Activated CD4-positive, alpha-beta T cell treated with anti-CD3 and anti-CD28 coated beads, Interleukin-2, amount 50 U/mL, for 48 hours (primary cell): ENCODE data around the gene TECR.
A peak's percentile ranks its signal among the peaks of the same experiment; 100 is the strongest.
"Not testable (repeated sequence)": the region's sequence is repeated elsewhere in the genome, so short reads cannot be mapped to it uniquely, and the experiment has no call there.

Source experiments
- DNase-seq, 2 experiments: peaks; one replicate each; pipeline ENCODE4 v3.0.0-alpha.2; 2020

The TECR gene

DNA sequence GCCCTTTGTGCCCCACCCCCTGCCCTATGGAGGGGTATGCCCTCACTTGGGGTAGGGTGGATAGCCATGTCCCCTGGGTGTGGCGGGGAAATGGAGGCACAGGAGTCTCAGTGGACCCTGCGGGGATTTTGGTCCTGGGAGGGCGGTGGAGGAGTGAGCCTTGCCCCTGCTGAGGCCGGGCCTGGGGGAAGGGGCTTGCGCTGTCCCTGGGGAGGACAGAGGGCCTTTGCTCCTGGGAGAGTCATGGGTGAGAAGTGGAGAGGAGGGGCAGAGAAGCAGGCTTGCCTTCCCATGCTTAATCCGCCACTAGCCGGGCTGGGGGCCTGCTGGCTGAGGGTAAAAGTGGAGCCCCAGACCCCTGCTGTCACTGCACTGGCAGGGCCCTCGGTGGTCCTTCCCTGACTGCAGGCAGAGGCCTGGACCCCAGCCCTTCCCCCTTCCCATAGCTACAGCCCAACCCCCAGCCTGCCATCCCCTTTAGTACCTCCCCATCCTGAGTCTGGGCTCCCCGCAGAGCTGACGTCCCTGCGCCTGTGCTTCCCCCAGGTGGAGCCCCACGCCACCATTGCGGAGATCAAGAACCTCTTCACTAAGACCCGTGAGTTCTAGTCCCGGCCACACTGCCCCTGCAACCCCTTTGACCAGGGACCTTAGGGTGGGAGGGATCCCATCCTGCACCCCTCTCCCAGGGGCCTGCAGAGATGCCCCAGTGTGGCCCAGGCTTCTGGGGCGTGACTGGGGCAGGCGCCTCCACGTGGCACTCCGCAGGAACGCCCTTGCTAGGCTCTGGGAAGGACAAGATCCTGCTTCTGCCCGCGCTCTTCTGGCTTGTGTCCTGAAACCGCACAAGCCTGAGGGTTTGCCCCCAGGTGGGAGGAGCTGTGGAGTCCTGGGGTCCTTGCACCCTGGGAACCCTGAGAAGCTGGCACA, 33.5 kb downstream of the TECR start:
- DNase-seq = no peak

GRCh38 chr19:14563590-14563926, 34.2 kb downstream of the TECR start:
- DNase-seq = no peak

DNA sequence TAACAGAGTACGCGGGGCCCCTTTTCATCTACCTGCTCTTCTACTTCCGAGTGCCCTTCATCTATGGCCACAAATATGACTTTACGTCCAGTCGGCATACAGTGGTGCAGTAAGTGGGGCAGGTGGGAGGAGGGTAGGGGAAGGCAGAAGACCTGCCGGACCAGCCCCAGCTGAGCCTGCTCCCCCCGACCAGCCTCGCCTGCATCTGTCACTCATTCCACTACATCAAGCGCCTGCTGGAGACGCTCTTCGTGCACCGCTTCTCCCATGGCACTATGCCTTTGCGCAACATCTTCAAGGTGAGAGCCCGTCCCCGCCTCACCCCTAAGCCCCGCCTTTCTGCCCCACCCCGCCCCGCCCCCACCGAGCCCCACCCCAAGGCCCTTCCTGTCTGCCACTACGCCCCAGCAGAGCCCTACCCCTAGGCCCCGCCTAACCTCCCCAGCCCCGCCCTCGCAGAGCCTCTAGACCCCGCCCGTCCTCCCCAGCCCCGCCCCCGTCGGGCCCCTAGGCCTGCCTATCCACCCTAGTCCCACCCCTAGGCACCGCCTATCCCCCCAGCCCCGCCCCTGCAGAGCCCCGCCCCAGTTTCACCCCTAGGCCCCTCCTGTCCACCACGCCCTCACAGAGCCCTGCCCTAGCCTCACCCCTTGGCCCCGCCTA, 34.7 kb downstream of the TECR start:
- peak; percentile 60 to 61 for DNase-seq

DNA sequence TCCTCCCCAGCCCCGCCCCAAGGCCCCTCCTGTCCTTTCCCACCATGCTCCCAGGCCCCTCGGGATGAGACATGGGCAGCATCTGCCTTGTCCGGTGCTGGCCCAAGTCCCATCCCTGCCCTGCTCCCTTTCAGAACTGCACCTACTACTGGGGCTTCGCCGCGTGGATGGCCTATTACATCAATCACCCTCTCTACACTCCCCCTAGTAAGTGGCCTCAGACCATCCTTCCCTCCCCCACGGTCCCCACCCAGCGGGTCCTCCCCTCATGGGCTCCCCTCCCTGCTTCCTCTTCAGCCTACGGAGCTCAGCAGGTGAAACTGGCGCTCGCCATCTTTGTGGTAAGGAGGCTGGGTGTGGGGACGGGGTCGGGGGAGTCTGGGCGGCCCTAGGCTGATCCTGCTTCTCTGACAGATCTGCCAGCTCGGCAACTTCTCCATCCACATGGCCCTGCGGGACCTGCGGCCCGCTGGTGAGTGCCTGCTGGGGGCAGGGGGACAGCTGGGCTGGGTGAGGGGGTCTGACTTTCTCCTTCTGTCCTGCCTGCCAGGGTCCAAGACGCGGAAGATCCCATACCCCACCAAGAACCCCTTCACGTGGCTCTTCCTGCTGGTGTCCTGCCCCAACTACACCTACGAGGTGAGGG, 35.4 kb downstream of the TECR start:
- DNase-seq = not testable (repeated sequence)

DNA sequence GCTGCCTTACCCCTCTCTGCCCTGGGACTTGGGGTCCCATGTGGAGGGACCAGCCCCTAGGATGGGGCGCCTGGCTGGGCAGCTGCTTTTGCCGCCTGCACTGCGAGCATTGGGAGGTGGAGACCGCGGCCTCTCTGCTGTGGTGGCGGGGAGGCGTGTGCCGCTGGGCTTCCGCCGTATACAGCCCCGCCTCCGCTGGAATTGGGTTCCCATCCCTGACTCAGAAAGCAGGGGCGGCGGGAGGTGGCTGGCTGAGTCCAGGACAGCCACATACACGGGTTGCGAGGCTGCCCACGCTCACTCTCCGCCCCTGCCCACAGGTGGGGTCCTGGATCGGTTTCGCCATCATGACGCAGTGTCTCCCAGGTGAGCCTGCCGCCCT, 35.9 kb downstream of the TECR start:
- no peak for DNase-seq

GRCh38 chr19:14565765-14566711, 36.6 kb downstream of the TECR start:
- DNase-seq = no peak

DNA sequence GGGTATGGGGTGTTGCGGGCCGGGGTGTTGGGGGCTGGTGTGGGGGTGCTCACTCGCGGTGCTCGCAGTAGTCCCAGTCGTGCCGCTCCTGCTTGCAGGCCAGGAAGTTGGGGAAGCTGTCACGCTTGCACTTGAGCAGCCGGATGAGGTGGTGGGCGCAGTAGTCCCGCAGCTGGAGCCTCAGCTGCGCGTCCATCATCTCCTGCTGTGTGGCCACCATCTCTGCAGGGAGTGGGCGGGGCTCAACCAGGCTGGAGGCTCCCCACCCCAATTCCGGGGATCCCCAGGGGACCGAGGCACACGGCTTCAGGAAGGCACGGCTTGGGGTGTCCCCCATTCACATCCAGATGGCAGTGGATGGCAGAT, 37.3 kb downstream of the TECR start:
- no peak for DNase-seq

DNA sequence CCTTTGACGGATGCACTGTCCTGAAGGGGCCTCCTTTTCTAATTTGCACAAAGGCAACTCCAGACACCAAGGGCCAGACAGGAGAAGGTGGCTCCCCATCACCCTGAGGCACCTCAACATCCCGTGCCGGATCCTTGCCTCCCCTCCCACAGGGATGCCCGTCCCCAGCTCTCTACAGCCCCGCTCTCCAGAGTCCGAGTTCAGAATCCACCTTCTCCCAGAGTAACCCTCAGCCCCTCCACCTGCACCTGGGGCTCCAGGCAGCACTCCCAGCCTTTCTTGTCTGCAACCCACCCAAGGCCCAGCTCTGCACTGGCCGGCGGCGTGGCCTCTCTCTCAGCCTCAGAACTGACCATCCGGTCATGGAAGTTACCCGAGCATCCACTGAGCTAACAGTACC, 37.7 kb downstream of the TECR start:
- DNase-seq = no peak

DNA sequence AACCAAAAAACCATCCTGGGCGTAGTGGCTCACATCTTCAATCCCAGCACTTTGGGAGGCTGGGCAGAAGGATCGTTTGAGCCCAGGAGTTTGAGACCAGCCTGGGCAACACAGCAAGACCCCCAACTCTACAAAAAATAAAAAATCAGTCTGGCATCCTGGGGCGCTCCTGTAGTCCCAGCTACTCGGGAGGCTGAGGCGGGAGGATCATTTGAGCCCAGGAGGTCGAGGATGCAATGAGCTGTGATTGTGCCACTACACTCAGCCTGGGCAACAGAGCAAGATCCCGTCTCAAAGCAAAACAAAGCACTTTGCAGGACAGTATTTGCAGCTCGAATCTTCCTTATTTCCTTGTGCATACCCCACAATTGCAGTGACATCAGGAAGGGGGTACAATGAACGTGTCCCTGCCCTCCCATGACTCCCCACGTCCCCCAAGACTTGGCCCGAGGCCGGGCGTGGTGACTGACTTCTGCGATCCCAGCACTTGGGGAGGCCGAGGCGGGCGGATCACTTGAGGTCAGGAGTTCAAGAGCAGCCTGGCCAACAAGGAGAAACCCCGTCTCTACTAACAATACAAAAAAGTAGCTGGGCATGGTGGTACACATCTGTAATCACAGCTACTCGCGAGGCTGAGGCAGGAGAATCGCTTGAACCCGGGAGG, 41.6 kb downstream of the TECR start:
- DNase-seq = no peak

GRCh38 chr19:14571695-14572490, 42.5 kb downstream of the TECR start, which contains the start of gene NDUFB7:
Gene NDUFB7, minus strand, starts transcription at chr19:14572066. Its CDS starts 66 bp downstream, at chr19:14572000.
- peak; percentile 89 to 93 for DNase-seq

- no peak for DNase-seq
These were observed 46.1 kb downstream of the TECR start for GRCh38 chr19:14575428-14575980.

DNA sequence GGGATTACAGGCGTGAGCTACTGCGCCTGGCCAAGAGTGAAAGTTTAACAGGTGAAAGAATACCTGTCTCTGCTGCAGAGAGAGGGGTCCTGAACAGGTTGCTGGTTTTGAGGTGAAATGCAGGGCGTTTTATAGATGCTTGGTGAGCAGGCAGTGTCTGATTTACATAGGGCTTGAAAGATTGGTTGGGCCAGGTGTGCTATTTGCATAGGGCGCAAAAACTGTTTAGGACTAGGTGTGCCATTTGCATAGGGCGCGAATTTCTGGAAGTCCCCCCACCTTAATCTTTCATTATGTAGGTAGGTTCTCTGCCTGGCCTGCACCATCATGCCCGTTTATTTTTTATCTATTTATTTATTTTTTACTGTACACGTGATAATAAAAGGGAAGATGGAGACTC, 47.0 kb downstream of the TECR start:
- DNase-seq = no peak

- DNase-seq = no peak
These were observed 47.9 kb downstream of the TECR start for GRCh38 chr19:14577264-14577663.

GRCh38 chr19:14577885-14578427, 48.6 kb downstream of the TECR start:
- peak; percentile 21 to 29 for DNase-seq

GRCh38 chr19:14580623-14581237, 51.3 kb downstream of the TECR start:
- peak; percentile 83 to 90 for DNase-seq

- no peak for DNase-seq
These were observed 53.5 kb downstream of the TECR start, which contains the start of gene CLEC17A for GRCh38 chr19:14582894-14583340. Gene CLEC17A, plus strand, starts transcription at chr19:14583084. Its CDS starts 77 bp downstream, at chr19:14583161.

DNA sequence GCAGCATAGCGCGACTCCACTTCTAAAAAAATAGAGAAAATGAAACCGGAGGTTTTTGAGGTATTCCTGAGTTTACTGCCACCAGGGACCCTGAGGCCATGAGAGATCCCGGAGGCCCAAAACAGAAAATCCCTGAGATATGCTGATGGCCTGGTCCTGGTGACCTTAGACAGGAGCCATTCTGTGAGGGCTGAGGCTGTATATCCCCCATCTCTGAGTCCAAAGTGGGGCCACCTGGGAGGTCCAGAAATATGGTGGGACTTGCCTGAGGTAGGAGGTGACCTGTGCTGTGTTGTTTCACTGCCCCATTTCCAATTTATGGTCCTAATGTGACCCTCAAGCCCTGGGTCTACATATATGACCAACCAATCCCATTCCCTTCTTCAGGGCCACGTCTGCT, 55.0 kb downstream of the TECR start:
- not testable (repeated sequence) for DNase-seq

- peak; percentile 57 to 63 for DNase-seq
These were observed 55.8 kb downstream of the TECR start for GRCh38 chr19:14585187-14585586.

DNA sequence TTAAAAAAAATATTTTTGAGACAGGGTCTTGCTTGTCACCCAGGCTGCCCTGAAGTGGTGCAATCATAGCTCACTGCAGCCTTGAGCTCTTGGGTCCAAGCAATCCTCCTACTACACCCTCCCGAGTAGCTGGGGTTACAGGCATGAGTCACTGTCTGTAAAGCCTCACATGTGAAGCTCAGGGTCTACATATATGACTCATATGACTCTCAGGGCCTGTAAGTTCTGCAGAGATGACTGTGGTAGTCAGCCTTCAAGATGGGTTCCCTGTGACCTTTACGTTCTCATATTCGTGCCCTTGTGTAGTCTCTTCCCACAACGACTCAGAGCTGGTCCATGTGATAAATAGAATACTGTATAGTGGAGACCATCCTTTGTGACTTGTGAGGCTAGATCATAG, 60.0 kb downstream of the TECR start:
- peak in 1 of 2 experiments; percentile 37 for DNase-seq

GRCh38 chr19:14595558-14595957, 66.2 kb downstream of the TECR start:
- no peak for DNase-seq
